ENCODE measurements around the gene KAT2A.

- TF ChIP-seq GATA3 (IDR thresholded peaks at IDR 0.05; ENCODE audit: low read depth, low read length) (no peak), GATA2 (IDR thresholded peaks at IDR 0.05; ENCODE audit: low read depth, low read length) (no peak)
Observed at GRCh38 chr17:42094375-42095069, 26.6 kb downstream of the KAT2A start.
